Epidermal melanocyte (primary cell): ENCODE data around the gene ESR2.
"Not testable (repeated sequence)": the region's sequence is repeated elsewhere in the genome, so short reads cannot be mapped to it uniquely, and the experiment has no call there.

Experiments
- DNase-seq: peaks from one replicate; pipeline ENCODE4 v3.0.0; 2011; ENCODE audit warnings: low spot score; ENCODE audit not compliant: insufficient read length

The ESR2 gene

DNA sequence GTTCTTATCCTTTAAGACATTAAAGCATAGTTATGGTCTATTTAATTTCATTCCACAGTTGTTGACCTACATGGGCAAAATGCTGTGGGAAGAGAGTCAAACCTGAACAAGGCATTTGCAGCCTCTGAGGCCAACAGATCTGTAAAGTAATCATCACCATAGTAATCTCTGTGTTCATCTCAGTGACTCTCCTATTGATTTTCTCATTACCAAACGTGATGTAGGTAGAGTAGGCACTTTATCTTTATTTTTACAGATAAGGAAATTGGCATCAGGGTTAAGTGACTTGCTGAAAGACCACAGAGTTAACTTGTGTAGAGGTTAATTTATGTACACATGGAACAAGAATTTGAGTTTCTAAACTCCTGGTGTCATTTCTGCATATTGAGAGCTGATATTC lies 203.0 kb downstream of the ESR2 start:
- no peak for DNase-seq

DNA sequence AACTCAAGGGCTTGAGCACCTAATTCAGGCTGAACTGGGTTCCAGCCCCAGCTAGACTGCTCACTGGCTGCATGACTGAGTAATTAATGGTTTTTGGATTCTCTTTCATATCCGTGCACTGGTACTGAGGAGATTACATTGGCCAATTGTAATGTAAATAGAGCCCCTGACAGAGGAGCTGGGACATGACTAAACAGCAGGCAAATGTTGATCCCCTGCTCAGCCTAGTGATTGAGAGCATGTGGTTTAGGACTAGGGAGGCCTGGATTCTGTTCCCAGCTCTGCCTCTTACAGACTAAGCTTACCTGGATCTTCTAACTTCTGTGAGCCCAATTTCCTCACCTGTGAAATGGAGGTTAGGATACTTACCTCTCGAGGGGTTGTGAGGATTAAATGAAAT lies 204.3 kb downstream of the ESR2 start:
- no peak for DNase-seq

DNA sequence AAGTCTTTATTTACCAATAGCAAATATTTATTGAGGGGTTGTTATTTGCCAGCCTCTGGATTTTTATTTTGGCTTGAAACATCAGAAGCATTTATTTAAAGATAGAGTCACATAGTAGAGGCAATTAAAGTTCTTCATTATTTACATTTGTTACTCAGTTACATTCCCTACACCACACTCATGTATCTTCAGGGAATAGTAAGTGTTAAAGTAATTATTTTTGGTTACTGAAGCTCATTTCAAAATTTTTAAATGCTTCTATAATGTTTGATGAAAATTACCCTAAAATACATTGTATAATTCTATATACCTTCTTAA lies 205.6 kb downstream of the ESR2 start:
- DNase-seq: no peak

DNA sequence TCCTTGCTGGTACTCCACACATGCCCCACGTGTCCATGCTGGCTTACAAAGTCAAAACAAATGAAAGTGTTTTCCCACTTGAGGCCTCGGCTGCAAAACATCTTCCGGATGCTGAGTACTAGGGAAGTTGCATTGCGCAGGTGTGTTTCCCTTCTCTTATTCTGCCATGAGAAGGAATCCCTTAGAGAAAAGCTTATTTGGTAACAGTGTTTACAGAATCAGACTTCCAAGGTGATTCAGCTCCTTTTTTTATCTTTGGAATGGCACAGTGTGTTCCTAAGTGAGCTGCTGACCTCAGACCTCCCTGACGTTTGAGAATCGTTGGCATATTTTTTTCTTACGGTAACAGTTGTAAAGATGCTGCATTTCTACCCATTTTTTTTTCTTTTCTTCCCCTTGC lies 211.3 kb downstream of the ESR2 start:
- no peak for DNase-seq

DNA sequence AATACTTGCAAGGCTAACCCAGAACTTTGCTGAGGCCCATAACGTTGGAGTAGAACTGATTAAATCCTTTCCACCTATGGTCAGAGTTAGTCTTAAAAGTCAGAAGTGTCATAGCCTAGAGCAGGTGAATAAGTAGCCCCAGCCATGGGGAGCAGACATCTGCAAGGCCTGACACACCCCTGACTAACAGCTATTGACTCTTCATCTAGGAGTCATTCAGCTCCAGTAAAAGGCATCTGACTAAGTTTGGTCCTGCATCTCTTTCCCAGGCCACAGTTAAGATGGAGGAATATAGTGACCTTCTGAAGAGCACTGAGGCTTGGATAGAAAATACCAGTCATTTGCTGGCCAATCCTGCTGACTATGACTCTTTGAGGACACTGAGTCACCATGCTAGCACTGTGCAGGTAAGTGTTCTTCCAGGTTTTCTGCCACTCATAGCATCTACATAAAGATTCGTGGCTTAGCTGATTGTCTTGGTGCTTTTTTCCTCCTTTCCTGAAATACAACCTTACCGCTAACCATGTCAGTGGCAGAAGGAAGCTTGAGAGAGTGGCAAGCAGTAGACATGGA lies 212.9 kb downstream of the ESR2 start:
- DNase-seq: no peak

DNA sequence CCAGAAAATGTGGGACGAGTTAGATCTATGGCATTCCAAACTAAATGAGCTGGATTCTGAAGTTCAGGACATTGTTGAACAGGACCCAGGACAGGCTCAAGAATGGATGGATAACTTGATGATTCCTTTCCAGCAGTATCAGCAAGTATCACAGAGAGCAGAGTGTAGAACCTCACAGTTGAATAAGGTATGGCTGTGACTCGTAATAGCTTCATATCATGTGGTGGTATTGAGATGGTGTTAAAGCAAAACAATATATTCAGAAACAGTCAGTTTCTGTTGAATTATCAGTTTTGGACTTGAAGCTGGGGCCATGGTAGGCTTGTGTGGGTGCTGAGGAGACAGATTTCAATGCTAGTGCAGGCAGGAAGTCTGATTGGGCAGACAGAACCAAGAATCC lies 213.7 kb downstream of the ESR2 start:
- no peak for DNase-seq

DNA sequence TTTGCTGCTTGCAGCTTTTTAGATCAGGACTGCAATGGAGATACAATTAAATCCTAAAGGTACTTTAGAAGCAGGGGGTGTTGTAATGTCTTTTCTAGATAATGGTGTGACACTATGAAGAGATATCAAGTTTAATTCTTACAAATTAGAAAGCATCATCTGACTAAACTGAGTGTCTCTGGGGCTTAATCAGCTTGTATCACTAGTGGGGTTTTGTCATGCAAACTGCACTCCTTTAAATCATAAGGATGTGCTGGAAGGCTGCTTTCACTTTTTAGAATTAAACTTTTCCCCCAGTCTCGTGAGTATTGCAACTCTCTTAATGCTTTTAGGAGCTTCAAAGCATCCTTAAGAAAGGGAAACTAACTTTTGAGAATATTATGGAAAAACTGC lies 218.6 kb downstream of the ESR2 start:
- no peak for DNase-seq

DNA sequence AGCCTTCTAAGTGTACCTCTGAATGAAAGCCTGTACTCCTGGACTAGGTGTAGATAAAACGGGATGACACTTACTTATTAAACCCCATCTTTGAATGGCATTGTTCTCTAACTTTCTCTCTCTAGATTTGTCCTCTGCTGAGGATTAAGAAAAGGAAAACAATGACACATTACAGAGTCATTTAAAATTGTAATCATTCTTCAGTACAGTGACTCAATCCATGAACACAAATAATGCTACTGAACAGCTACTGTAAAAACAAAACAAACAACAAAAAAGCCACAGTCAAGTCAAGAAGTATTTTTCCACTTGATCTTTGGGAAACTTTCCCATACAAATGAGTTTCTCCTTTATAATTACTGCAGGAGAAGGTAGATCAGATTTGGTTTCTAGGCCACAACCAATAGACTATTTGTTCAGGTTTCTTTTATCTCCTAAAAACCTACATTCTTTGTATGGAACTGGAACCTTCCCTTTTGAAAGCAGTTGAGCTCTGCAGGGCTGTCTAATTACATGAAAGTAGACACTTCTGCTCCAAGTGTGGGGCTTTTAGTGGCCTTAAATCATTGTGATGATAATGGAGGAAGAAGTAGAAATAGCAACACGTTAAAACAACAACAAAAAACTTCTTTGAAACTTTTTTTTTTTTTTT lies 219.1 kb downstream of the ESR2 start:
- no peak for DNase-seq

DNA sequence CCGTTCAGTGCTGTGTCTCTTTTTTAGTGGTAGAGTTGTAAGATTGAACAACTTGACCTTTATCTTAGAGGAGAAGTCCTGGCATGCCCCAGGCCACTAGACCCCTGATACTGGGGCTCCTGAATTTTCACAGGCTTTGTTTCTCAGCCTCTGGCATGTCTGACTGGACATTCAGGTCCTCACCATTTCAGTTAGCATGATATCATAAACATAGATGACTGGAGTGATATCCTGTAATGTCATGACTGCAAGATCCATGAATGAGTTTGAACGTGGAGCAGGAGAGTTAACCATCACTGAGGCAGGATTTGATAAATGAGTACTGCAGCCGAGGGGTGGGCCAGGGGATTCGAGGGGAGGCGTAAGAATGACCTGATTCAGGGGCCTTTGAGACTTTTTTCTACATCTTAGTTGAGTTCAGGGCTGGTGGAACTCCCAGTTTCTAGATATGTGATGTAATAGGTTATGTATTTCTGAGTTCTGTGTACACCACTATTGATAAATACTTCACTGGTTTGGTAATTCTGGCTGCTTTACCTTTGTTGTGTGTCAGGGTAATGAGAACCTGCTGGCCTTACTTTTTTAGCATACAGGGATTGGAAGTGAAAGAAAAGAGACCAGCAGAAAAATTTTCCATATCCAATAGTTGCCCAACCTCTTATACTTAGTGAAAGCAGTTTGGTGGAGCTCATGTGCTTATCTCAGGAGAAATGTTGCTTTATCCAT lies 224.4 kb downstream of the ESR2 start:
- no peak for DNase-seq

DNA sequence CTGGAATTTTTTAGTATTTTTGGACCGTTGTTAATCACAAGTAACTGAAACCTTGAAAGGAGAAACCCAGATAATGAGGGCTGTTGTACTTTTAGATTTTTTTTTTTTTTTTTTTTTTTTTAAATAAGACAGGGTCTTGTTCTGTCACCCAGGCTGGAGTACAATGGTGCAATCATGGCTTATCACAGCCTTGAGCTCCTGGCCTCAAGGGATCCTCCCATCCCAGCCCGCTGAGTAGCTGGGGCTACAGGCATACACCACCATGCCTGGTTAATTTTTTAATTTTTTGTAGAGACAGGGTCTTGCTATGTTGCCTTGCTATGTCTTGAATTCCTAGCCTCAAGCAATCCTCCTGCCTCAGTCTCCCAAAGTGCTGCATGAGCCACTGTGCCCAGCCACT lies 229.7 kb downstream of the ESR2 start:
- no peak for DNase-seq

DNA sequence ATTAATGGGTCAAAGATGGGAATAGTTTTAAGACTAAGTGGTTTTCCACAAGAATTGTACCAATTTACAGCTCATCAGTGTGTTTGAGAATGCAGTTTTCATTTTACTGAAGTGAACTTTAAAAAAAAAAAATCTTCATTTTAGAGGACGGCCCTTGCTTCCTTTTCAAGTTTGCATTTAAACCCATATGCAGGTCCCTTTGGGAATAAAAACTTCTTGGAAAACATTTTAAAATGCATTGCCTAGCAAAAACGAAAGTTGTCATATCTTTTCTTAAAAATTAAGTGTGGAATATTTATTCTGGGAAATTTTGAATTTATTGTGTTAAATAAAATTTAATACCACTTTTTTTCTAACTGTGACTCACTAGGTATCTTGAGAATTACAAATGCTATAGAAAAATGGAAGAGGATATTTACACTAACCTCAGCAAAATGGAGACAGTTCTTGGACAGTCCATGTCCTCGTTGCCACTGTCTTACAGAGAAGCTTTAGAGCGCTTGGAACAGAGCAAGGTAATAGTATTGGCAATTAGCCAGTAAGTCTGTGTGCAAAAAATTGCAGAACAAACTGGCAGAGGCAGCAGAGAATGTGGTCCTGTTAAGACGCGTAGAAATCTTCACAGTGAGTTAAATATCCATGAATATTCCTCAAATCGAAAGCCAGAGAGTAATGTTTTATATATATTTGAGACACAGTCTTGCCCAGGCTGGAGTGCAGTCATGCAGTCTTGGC lies 231.6 kb downstream of the ESR2 start:
- DNase-seq: no peak

DNA sequence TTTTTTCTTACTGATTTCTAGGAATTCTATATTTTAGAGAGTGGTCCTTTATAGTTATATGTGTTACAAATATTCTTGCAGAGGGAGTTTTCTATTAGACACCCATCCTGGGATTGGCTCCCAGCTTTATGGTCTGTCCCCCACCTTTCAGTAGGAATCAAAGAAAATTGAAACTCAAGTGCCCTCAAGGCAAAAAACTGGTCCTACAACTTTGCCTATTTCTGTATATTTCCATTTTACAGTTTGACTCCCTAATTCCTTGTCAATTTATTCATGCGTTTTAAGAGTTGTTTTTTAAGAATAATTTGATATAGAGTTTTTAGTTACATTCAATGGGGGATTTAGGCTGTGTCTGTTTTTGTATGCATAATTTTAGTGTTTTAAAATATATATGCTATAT lies 232.5 kb downstream of the ESR2 start:
- no peak for DNase-seq

DNA sequence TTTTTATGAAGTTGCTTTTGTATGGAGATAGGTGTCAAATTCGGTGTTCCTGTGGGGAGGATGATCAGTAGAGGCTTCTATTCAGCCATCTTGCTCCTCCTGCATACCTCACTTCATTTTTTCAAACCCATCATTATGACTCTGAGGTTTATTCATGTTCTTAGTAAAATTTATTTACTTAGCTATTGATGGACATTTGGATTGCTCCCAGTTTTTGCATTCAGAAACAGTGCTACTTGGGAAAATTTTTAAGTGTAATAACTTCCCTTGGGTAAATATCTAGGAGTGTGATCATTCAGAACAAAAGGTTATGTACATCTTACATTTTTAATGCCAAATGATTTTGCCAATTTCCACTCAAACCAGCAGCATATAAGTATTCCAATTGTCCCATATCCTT lies 233.1 kb downstream of the ESR2 start:
- DNase-seq: no peak

DNA sequence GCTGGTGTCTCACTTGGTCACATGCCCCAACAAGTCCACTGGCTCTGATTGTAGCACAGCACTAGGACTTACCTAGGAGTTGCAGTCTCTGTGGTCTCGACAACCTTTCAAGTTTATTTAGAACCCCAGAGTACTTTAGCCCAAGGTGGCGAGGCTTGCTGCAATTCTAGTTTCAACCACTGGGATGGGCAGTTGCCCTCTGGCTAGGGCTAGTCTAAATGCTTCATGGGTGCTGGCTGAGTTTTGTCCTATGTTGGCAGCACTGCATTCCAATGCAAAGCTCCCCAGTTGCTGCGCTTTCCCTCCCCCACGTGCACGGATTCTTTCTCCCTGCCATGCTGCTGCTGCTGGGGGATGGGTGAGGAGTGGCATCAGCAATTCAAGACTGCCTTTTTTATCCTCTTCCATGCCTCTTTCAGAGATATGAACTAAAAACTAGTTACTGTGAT lies 233.5 kb downstream of the ESR2 start:
- DNase-seq: no peak

DNA sequence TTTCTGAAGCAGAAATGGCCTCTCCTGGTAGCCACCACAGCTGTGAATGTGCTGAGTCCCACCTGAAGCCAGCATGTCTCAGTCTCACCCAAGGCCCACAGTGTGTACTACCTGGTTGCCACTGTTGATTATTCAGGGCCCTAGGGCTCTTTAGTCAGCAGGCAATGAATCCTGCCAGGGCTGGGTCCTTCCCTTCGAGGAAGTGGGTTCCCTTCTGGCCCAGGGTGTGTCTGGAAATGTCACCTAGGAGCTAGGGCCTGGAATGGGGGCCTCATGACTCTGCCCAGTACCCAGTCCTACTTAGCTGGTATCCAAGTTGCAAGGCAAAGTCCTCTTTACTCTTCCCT lies 234.0 kb downstream of the ESR2 start:
- no peak for DNase-seq

DNA sequence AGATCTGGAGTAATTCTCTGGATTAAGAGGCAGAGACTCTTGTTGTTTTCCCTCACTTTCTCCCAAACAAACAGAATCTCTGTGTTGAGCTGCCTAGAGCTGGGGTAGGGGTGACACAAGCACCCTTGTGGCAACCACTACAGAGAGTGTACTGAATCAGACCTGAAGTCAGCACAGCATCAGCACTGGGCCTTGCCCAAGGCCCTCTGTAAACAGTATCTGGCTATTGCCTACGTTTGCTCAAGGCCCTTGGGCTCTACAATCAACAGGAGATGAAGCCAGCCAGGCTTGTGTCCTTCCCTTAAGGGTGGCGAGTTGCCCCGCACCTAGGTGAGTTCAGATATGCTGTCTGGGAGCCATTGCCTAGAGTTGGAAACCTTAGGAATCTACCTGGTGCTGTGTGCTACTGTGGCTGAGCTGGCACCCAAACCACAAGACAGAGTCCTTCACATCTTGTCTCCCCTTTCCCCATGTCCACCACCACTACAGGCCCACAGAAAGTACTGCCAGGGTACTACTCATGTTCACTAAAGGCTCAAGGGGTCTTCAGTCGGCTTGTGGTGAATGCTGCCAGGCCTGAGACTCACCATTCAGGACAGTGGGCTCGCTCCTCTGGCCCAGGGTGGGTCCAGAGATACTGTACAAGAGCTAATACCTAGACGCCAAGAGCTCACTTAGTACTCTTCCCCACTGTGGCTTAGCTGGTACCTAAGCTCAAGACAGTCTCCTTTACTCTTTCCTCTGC lies 234.5 kb downstream of the ESR2 start:
- no peak for DNase-seq

DNA sequence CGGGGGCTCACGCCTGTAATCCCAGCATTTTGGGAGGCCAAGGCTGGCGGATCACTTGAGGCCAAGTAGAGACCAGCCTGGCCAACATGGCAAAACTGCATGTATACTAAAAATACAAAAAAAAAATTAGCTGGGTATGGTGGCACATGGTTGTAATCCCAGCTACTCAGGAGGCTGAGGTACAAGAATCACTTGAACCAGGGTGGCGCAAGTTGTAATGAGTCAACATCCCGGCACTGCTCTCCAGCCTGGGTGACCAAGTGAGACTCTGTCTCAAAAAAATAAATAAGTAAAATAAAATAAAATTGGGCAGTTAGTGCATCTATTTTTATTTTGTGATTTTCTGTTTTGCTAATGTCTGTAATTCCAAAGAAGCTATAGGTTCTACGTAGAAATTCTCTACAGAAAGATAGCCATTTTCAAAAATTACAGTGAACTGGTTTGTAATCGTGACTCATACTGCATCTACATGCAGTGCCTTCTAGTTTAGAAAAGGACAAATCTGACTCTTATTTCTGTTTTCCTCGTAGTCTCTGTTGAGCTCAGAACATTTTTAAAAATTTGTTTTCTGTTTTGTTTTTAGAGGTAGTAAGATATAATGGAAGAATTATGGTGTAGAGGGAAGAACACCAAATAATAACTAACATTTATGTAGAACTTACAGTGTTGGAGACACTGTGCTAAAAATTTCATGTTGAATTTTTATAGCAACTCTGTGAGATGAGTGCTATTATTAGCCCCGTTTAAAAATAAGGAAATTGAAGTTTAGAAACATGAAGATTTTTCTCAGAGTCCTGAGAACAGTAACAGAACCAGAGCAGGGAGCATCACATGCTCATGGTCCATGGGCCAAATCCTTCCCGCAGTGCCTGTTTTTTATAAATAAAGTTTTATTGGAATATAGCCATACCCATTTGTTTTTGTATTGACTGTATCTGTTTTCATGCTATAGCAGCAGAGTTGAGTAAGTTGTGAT lies 240.2 kb downstream of the ESR2 start:
- DNase-seq: no peak

DNA sequence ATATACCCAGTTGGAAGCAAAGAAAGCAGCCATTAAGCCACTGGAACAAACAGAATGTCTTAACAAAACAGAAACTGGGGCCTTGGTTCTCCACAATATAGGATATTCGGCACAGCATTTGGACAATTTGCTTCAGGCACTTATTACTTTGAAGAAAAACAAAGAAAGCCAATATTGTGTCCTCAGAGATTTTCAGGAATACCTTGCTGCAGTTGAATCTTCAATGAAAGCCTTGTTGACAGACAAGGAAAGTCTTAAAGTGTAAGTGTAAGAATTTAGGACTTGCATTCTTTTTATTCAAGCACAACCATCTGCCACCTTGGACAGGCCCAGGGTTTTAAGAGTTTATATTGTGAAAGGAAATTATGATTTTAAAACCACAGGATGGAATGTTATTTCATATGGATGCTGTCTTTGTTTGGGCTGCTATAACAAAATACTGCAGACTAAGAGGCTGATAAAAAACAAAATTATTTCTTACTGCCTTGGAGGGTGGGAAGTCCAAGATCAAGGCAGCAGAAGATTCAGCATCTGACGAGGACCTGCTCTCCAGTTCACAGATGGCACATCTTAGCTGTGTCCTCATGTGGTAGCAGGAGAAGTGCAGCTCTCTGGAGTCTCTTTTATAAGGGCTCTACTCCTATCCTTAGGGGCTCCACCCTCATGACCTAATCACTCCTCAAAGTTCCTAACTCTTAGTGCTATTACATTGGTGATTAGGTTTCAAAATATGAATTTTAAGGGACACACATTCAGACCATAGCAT lies 244.4 kb downstream of the ESR2 start:
- DNase-seq: no peak

DNA sequence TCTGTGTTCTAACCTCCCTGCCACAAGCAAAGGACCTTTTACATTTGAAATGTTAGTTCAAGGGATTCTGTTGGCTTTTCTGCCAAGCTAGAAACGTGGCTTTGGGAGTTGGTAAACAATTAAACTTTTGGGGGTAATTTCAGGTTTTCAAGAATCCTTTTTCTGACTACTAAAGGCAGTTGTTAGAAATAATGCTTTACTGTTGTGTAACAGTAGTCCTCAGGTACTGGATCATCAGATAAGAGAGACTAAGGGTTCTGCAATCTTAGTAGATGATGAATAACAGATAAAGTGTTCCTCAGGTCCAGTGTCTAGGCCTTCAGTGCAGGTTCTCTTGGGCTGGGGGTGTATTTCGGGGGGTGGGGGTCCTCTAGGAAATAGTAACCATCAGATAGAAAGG lies 249.1 kb downstream of the ESR2 start:
- DNase-seq: no peak

DNA sequence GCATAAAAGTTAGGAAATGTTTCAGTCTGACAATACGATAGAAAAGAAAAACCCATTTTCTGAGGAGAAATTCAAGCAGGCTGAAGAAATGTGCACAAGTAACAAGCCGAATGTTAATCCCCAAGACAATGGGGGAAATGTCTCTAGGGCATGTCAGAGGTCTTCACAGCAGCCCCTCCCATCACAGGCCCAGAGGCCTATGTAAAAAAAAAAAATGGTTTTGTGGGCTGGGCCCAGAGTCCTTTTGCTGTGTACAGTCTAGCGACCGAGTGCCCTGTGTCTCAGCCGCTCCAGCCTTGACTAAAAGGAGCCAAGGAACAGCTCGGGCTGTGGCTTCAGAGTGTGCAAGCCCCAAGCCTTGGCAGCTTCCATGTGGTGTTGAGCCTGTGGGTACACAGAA lies 250.9 kb downstream of the ESR2 start:
- not testable (repeated sequence) for DNase-seq
